Adrenal gland (tissue), 12 donors: ENCODE results near the gene NOS3. TPM values are rescaled to one million over a fixed set of nuclear protein-coding genes. Genes with fewer than 3 reads are reported as not detected.

Experiments
- DNase-seq, 7 donors: peaks; one replicate each; pipeline ENCODE4 v3.0.0-alpha.2; 2019 to 2020
- H3K27ac ChIP-seq, 5 donors: fragments of 200-600 bp; sonication (generic) in 4 of 5; 1 replicate in 3 of 5; 2 replicates in 2 of 5; pipeline versions ENCODE4 v1.5.1 to v1.8.0; 2016 to 2020; ENCODE audit warnings: mild to moderate bottlenecking in 1 of 5
- H3K27me3 ChIP-seq: fragments of 200-600 bp; 2 replicates; pipeline ENCODE4 v1.8.0; 2021
- H3K36me3 ChIP-seq, 2 donors: fragments of 200-600 bp; replicated peaks in 1 of 2; 1 replicate in 1 of 2; 2 replicates in 1 of 2; pipeline versions ENCODE4 v1.5.1 to v1.8.0; 2018 to 2022
- H3K4me1 ChIP-seq, 2 donors: fragments of 200-600 bp; replicated peaks in 1 of 2; 1 replicate in 1 of 2; 2 replicates in 1 of 2; pipeline versions ENCODE4 v1.5.1 to v1.8.0; 2018 to 2021
- H3K4me3 ChIP-seq, 4 donors: fragments of 200-600 bp; sonication (generic) in 3 of 4; one replicate each; pipeline ENCODE4 v1.5.1; 2016 to 2018
- H3K9me3 ChIP-seq, 3 donors: fragments of 200-600 bp; sonication (generic) in 1 of 3; replicated peaks in 1 of 3; 1 replicate in 2 of 3; 2 replicates in 1 of 3; pipeline versions ENCODE4 v1.5.1 to v1.8.0; 2016 to 2021
- CTCF ChIP-seq, 6 experiments: fragments of 450-650 bp in 4 of 6; fragments of 200-600 bp in 2 of 6; sonication (generic) in 1 of 6; IDR thresholded peaks; 1 replicate in 5 of 6; 2 replicates in 1 of 6; pipeline versions ENCODE4 v1.5.1 to v1.8.0; 2016 to 2021; ENCODE audit warnings: antibody characterized with exemption in 6 of 6, mild to moderate bottlenecking in 2 of 6, moderate library complexity in 1 of 6
- POLR2A ChIP-seq, 2 donors: fragments of 450-650 bp; IDR thresholded peaks; one replicate each; pipeline ENCODE4 v1.6.1; 2017; ENCODE audit warnings: antibody characterized with exemption in 2 of 2, mild to moderate bottlenecking in 2 of 2, moderate library complexity in 1 of 2
- WGBS, 4 donors: extraction: QIAGEN DNeasy Blood & Tissue Kit in 2 of 4; methylation state at CpG; one replicate each; pipeline versions ENCODE4 v1.1.5 to v1.1.7; 2013 to 2017; 5-methylcytosine and 5-hydroxymethylcytosine counted together
- intact Hi-C, 2 donors: fragments of 100-400 bp; cut with DNase I; formaldehyde crosslinking; loops; one replicate each; pipeline versions ENCODE4 v1.14.1 to v1.15.0; 2022 to 2023
- polyA plus RNA-seq, 3 donors: library from polyadenylated mRNA; stranded (reverse); fragments of 200-250 nt in 2 of 3; fragments of 350-450 nt in 1 of 3; fragmentation: Illumina TruSeq in 1 of 3; extraction: RNeasy Lipid Tissue Mini Kit (QIAGEN cat#74804) in 1 of 3; gene quantifications; one replicate each; pipeline ENCODE4 v1.2.3, GENCODE V29; 2013 to 2014
- total RNA-seq, 9 donors: library from RNA; depleted of rRNA in 4 of 9; stranded (reverse); fragments of >200 nt in 4 of 9; fragments of 120-200 nt in 1 of 9; fragmentation: NEBNext Ultra II Directional in 1 of 9; extraction: Animal tissue kit (Norgen Biotek cat#: 25700) in 1 of 9; gene quantifications; one replicate each; pipeline versions ENCODE4 v1.1.0 to v1.2.4, GENCODE V29; 2013 to 2023
- donor health status: healthy with polysubstance abuse.
- donor health status: Bipolar disorder and iron deficiency.
- donor health status: DM: yes; HTN: yes; CAD: no.
- donor health status: DM: no; HTN: no; CAD: no.
- donor health status: DM: no; HTN: no; CAD: no.
- donor health status: DM: yes; HTN: yes; CAD: no.

Gene NOS3
- total and polyA plus RNA-seq, 12 donors: 2.2 to 26.5 (median 15.1) TPM

- peaks cover 46% of the 10 kb centered on the region for H3K27me3 ChIP-seq
- WGBS, 4 donors: 4 to 14% (median 6%) methylated on average over 7 to 34 of the region's 34 CpGs
Observed at GRCh38 chr7:151017953-151018420, 27.2 kb downstream of the NOS3 start.

GRCh38 chr7:151018421-151019129, 27.8 kb downstream of the NOS3 start:
- Histone ChIP-seq H3K4me3 (peak overlapping the region in 1 of 4 donors; percentile 26), H3K27me3 (peaks cover 46% of the 10 kb centered on the region), H3K36me3 (no peaks in the 10 kb centered on the region), H3K9me3 (no peaks in the 10 kb centered on the region), H3K4me1 (peaks cover 4 to 12% of the 10 kb centered on the region in 2 donors), H3K27ac (no peak overlapping the region)
- intact Hi-C loops: loop anchor here in 1 of 2 donors (5.0 kb wide), 1 partner anchor 94 kb away; no protein-coding TSS in a partner anchor
- 1 to 3% (median 2%) methylated on average over 14 to 82 of the region's 82 CpGs for WGBS, 4 donors
- no peak for DNase-seq
- TF ChIP-seq CTCF (IDR thresholded peaks at IDR 0.05): no peak
- no peak for TF ChIP-seq POLR2A (IDR thresholded peaks at IDR 0.05)

More at GRCh38 chr7:151017953-151018420, 27.2 kb downstream of the NOS3 start:
- Histone ChIP-seq H3K4me3 (peak overlapping the region in 1 of 4 donors; percentile 26), H3K36me3 (no peaks in the 10 kb centered on the region), H3K27ac (no peak overlapping the region), H3K4me1 (peaks cover 4 to 12% of the 10 kb centered on the region in 2 donors), H3K9me3 (no peaks in the 10 kb centered on the region)
- TF ChIP-seq POLR2A (IDR thresholded peaks at IDR 0.05): no peak
- peak; percentile 70 to 90 (median 80) for TF ChIP-seq CTCF (IDR thresholded peaks at IDR 0.05)
- intact Hi-C loops: loop anchor here in 1 of 2 donors (5.0 kb wide), 1 partner anchor 94 kb away; no protein-coding TSS in a partner anchor
- peak; percentile 43 to 81 (median 68) for DNase-seq

GRCh38 chr7:151019130-151019447, 28.3 kb downstream of the NOS3 start:
- peaks cover 41% of the 10 kb centered on the region for H3K27me3 ChIP-seq
- intact Hi-C loops: loop anchor here in 1 of 2 donors (5.0 kb wide), 1 partner anchor 93 kb away; no protein-coding TSS in a partner anchor
- H3K36me3 ChIP-seq: no peaks in the 10 kb centered on the region

More at GRCh38 chr7:151019130-151019447, 28.3 kb downstream of the NOS3 start:
- Histone ChIP-seq H3K4me1 (peaks cover 4 to 12% of the 10 kb centered on the region in 2 donors), H3K27ac (no peak overlapping the region), H3K9me3 (no peaks in the 10 kb centered on the region), H3K4me3 (peak overlapping the region in 1 of 4 donors; percentile 26)
- no peak for DNase-seq
- 3 to 31% (median 15%) methylated on average over 8 to 20 of the region's 20 CpGs for WGBS, 4 donors
- TF ChIP-seq POLR2A (IDR thresholded peaks at IDR 0.05) (no peak), CTCF (IDR thresholded peaks at IDR 0.05) (no peak)
